Endodermal cell (in vitro differentiated cells): Measurements from ENCODE around the gene PLA2G12B. TPM values are rescaled to one million over a fixed set of nuclear protein-coding genes. Genes with fewer than 3 reads are reported as not detected.
"Not testable (repeated sequence)": the region's sequence is repeated elsewhere in the genome, so short reads cannot be mapped to it uniquely, and the experiment has no call there.

Experiments
- DNase-seq: peaks from one replicate; pipeline ENCODE4 v3.0.0-alpha.2; 2017
- H3K27ac ChIP-seq: 2 replicates; pipeline ENCODE4 v1.5.1; 2013; ENCODE audit warnings: mild to moderate bottlenecking, low read depth, low read length, moderate library complexity
- H3K27me3 ChIP-seq: 2 replicates; pipeline ENCODE4 v1.6.1; 2013; ENCODE audit warnings: mild to moderate bottlenecking, low read length, moderate library complexity; ENCODE audit not compliant: insufficient read depth, control insufficient read depth, poor library complexity, severe bottlenecking
- H3K36me3 ChIP-seq: 2 replicates; pipeline ENCODE4 v1.7.0; 2013; ENCODE audit warnings: mild to moderate bottlenecking, low read length, moderate library complexity; ENCODE audit not compliant: control insufficient read depth, insufficient read depth
- H3K4me1 ChIP-seq: one replicate; pipeline ENCODE4 v1.7.0; 2013; ENCODE audit warnings: low read length; ENCODE audit not compliant: control insufficient read depth, insufficient read depth
- H3K4me3 ChIP-seq: 2 replicates; pipeline ENCODE4 v1.5.1; 2013; ENCODE audit warnings: mild to moderate bottlenecking, low read length, moderate library complexity
- H3K9ac ChIP-seq: 2 replicates; pipeline ENCODE4 v1.6.1; 2013; ENCODE audit warnings: mild to moderate bottlenecking, low read length, moderate library complexity; ENCODE audit not compliant: poor library complexity, severe bottlenecking; ENCODE audit errors: extremely low read depth
- H3K9me3 ChIP-seq: 2 replicates; pipeline ENCODE4 v1.6.1; 2013; ENCODE audit warnings: mild to moderate bottlenecking, low read length, moderate library complexity; ENCODE audit not compliant: control insufficient read depth
- H3K27ac Mint-ChIP-seq: 2 replicates; pipeline ENCODE4 v1.8.0; 2020; ENCODE audit warnings: mixed read lengths
- H3K27me3 Mint-ChIP-seq: 2 replicates; pipeline ENCODE4 v1.8.0; 2021; ENCODE audit warnings: mild to moderate bottlenecking, mixed read lengths; ENCODE audit not compliant: insufficient read depth
- H3K36me3 Mint-ChIP-seq: 2 replicates; pipeline ENCODE4 v1.8.0; 2020; ENCODE audit warnings: low read depth, mixed read lengths
- H3K4me1 Mint-ChIP-seq: 2 replicates; pipeline ENCODE4 v1.8.0; 2020; ENCODE audit warnings: mixed read lengths
- H3K4me3 Mint-ChIP-seq: 2 replicates; pipeline ENCODE4 v1.8.0; 2020; ENCODE audit warnings: mild to moderate bottlenecking, moderate library complexity, mixed read lengths
- H3K9me3 Mint-ChIP-seq: 2 replicates; pipeline ENCODE4 v1.8.0; 2020; ENCODE audit warnings: mild to moderate bottlenecking, mixed read lengths
- CTCF ChIP-seq: fragments of 200-600 bp; sonication (generic); conservative IDR thresholded peaks from 2 replicates; pipeline ENCODE4 v1.5.0; 2021; ENCODE audit warnings: antibody characterized with exemption, mild to moderate bottlenecking
- WGBS, 2 experiments: methylation state at CpG; one replicate each; pipeline versions ENCODE4 v1.1.5 to v1.1.7; 2013; ENCODE audit warnings: missing lambda C conversion rate in 2 of 2, mixed read lengths in 1 of 2; ENCODE audit not compliant: insufficient coverage in 1 of 2, insufficient read length in 1 of 2; 5-methylcytosine and 5-hydroxymethylcytosine counted together
- total RNA-seq, 2 donors: library from RNA; stranded (reverse); fragmentation: NEBNext Ultra II Directional in 1 of 2; extraction: Animal tissue kit (Norgen Biotek cat#: 25700) in 1 of 2; gene quantifications; 2 replicates in 1 of 2; 3 replicates in 1 of 2; pipeline ENCODE4 v1.2.1, GENCODE V29; 2021

The PLA2G12B gene
- total RNA-seq, 2 donors from 2014 or later: 0.64 to 0.93 TPM

- no peak for TF ChIP-seq CTCF
- H3K9me3 ChIP-seq: peaks cover 10% of the 10 kb centered on the region
- DNase-seq: no peak
- no peaks in the 10 kb centered on the region for H3K4me1 ChIP-seq
- no peak overlapping the region for H3K27ac ChIP-seq
- Mint-ChIP-seq H3K4me1 (no peaks in the 10 kb centered on the region), H3K27ac (no peak overlapping the region), H3K36me3 (no peaks in the 10 kb centered on the region), H3K9me3 (peaks cover 18% of the 10 kb centered on the region), H3K27me3 (no peaks in the 10 kb centered on the region), H3K4me3 (no peak overlapping the region)
- no peaks in the 10 kb centered on the region for H3K27me3 ChIP-seq
- H3K9ac ChIP-seq: no peak overlapping the region
- 91 to 92% methylated on average over 6 of the region's 6 CpGs for WGBS, 2 experiments
- H3K4me3 ChIP-seq: no peak overlapping the region
- no peaks in the 10 kb centered on the region for H3K36me3 ChIP-seq
Measured at GRCh38 chr10:72906446-72906845, 48.2 kb downstream of the PLA2G12B start.

GRCh38 chr10:72904806-72905205, 49.8 kb downstream of the PLA2G12B start:
- no peak for DNase-seq
- Mint-ChIP-seq H3K27me3 (no peaks in the 10 kb centered on the region), H3K27ac (no peak overlapping the region), H3K4me3 (no peak overlapping the region), H3K36me3 (no peaks in the 10 kb centered on the region), H3K4me1 (no peaks in the 10 kb centered on the region), H3K9me3 (peaks cover 18% of the 10 kb centered on the region)
- Histone ChIP-seq H3K9me3 (peaks cover 10% of the 10 kb centered on the region), H3K27ac (no peak overlapping the region), H3K4me3 (no peak overlapping the region), H3K36me3 (no peaks in the 10 kb centered on the region), H3K9ac (no peak overlapping the region), H3K27me3 (no peaks in the 10 kb centered on the region), H3K4me1 (no peaks in the 10 kb centered on the region)
- TF ChIP-seq CTCF: no peak
- 95% methylated on average over 3 of the region's 3 CpGs; no CpG with 5 or more reads in 1 of the 2 experiments for WGBS, 2 experiments

- H3K36me3 ChIP-seq, H3K4me3 Mint-ChIP-seq, H3K27me3 ChIP-seq, H3K27me3 Mint-ChIP-seq, H3K9ac ChIP-seq, H3K4me3 ChIP-seq, DNase-seq, H3K4me1 ChIP-seq, H3K27ac Mint-ChIP-seq, H3K27ac ChIP-seq, H3K36me3 Mint-ChIP-seq, H3K9me3 ChIP-seq, H3K4me1 Mint-ChIP-seq: not testable (repeated sequence)
- WGBS, 2 experiments: 95 to 100% methylated on average over 4 to 15 of the region's 15 CpGs
- H3K9me3 Mint-ChIP-seq: peaks cover 18% of the 10 kb centered on the region
Measured at GRCh38 chr10:72903941-72904446, 50.6 kb downstream of the PLA2G12B start.

- no peaks in the 10 kb centered on the region for H3K27me3 ChIP-seq
- H3K9me3 Mint-ChIP-seq: peaks cover 14% of the 10 kb centered on the region
- 86 to 96% methylated on average over 1 of the region's 1 CpG for WGBS, 2 experiments
- no peaks in the 10 kb centered on the region for H3K4me1 ChIP-seq
- no peak overlapping the region for H3K27ac Mint-ChIP-seq
- no peak overlapping the region for H3K9ac ChIP-seq
- H3K4me3 Mint-ChIP-seq: no peak overlapping the region
- H3K9me3 ChIP-seq: peaks cover 10% of the 10 kb centered on the region
- no peaks in the 10 kb centered on the region for H3K36me3 ChIP-seq
- no peaks in the 10 kb centered on the region for H3K27me3 Mint-ChIP-seq
- DNase-seq: no peak
- H3K4me3 ChIP-seq: no peak overlapping the region
- H3K4me1 Mint-ChIP-seq: no peaks in the 10 kb centered on the region
- no peak for TF ChIP-seq CTCF
- H3K36me3 Mint-ChIP-seq: no peaks in the 10 kb centered on the region
- H3K27ac ChIP-seq: no peak overlapping the region
Measured at GRCh38 chr10:72899545-72899944, 55.1 kb downstream of the PLA2G12B start.
